Central memory CD8-positive, alpha-beta T cell (primary cell): ENCODE results near the gene PDLIM5.
"Not testable (repeated sequence)": the region's sequence is repeated elsewhere in the genome, so short reads cannot be mapped to it uniquely, and the experiment has no call there.

Experiments
- ATAC-seq: fragments of 150-1000 bp; cut with Tn5 transposase; replicated peaks from 2 replicates; pipeline ENCODE4 v1.10.0; 2022; ENCODE audit warnings: mild to moderate bottlenecking, moderate FRiP score, moderate number of reproducible peaks; ENCODE audit not compliant: poor library complexity, severe bottlenecking; ENCODE audit errors: extremely low read depth
- DNase-seq, 2 donors: peaks; one replicate each; pipeline ENCODE4 v3.0.0; 2021; ENCODE audit warnings: low spot score in 2 of 2
- H3K27ac Mint-ChIP-seq: one replicate; pipeline ENCODE4 v1.8.0; 2022; ENCODE audit warnings: low read depth, mild to moderate bottlenecking, moderate library complexity, mixed read lengths
- H3K27me3 Mint-ChIP-seq: one replicate; pipeline ENCODE4 v1.8.0; 2022; ENCODE audit warnings: mixed read lengths
- H3K36me3 Mint-ChIP-seq: one replicate; pipeline ENCODE4 v1.8.0; 2022; ENCODE audit warnings: mild to moderate bottlenecking, moderate library complexity, mixed read lengths; ENCODE audit not compliant: insufficient read depth
- H3K4me1 Mint-ChIP-seq: one replicate; pipeline ENCODE4 v1.8.0; 2022; ENCODE audit warnings: mixed read lengths
- H3K4me3 Mint-ChIP-seq: one replicate; pipeline ENCODE4 v1.8.0; 2022; ENCODE audit warnings: mild to moderate bottlenecking, moderate library complexity, mixed read lengths
- H3K9me3 Mint-ChIP-seq: one replicate; pipeline ENCODE4 v1.8.0; 2022; ENCODE audit warnings: mixed read lengths

PDLIM5 gene

DNA sequence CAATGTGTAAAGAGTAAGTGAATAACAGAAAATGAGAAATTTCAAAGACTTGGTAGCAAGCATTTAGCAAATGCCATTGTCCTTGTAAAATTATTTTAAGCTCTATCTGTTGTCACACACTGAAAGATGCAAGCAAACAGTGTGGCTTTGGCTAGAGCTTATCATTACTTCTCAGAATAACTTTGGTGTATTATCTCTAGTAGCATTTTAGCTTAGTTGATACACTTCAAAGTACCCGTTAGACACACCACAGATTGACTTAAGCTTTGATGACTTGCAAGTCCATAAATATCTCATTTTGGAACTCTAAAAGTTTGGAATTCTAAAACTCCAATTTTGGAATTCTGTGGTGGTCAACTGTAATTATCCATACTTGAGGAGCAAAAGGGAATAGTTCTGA lies 98.6 kb downstream of the PDLIM5 start:
- Mint-ChIP-seq H3K9me3 (no peaks in the 10 kb centered on the region), H3K36me3 (no peaks in the 10 kb centered on the region), H3K27me3 (no peaks in the 10 kb centered on the region), H3K4me3 (no peak overlapping the region), H3K27ac (no peak overlapping the region), H3K4me1 (no peaks in the 10 kb centered on the region)
- ATAC-seq (no peak), DNase-seq (no peak)

DNA sequence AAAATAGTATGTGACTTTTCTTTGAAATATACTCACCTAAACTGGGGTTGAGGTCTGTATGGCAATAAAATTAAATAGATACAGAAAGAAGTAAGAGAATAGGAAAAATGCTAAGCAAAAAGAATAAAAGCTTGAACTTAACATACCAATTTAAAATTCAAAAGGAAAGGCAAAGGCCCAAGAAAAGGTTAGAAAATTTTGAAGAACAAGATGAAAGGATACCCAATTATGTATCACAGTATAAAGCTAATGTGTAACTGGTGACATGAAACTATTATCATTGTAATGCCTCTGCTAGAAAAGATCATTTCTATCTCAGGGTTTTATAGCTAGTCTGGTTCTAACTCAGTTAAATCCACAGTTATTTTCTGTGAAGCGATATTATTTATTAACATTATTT lies 99.1 kb downstream of the PDLIM5 start:
- ATAC-seq (no peak), DNase-seq (no peak)
- no peaks in the 10 kb centered on the region for H3K4me1 Mint-ChIP-seq
- H3K27me3 Mint-ChIP-seq: no peaks in the 10 kb centered on the region
- H3K9me3 Mint-ChIP-seq: no peaks in the 10 kb centered on the region
- H3K36me3 Mint-ChIP-seq: no peaks in the 10 kb centered on the region
- no peak overlapping the region for H3K27ac Mint-ChIP-seq
- no peak overlapping the region for H3K4me3 Mint-ChIP-seq

DNA sequence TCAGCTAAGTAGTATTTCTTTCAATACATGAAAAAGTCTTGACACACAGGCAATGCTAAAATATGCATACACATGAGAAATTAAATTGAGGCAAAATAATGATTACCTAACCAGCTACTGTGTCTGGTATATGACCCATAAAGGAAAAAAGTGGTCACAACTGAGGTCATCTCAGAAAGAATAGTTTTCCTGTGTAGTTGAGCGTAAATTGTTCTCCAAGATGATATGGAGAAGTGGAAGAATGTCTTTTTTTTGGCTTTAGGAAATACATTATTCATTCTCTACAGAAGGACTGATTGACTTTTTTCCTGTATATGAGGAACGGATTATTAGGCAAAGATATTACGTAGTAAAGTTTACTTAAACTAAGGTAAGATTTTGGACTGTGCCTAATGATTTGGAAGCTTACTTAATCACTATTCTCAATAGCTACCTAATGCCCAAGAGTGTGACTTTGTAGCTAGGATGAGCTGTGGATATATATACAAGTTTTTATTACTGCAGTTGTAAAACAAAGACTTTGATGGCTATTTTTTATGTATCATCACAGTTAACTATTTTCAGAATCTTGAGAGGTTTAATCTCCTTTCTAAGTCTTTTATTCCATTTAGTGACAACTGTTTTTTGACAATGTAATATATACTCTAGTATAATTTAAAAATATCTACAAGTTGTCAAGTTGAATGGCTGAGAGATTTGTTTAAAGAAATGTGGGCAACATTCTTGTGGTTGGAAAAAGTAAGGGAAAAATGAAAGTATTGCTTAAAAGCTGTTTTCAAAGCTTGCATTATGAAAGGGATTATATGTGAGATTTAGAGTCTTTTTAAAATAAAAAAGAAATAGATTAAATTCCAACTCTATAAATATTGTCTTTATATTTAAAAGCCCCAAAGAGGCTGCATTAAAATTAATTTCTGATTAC lies 100.2 kb downstream of the PDLIM5 start:
- Mint-ChIP-seq H3K27me3 (no peaks in the 10 kb centered on the region), H3K9me3 (no peaks in the 10 kb centered on the region), H3K36me3 (no peaks in the 10 kb centered on the region), H3K4me1 (no peaks in the 10 kb centered on the region), H3K27ac (no peak overlapping the region), H3K4me3 (no peak overlapping the region)
- ATAC-seq: no peak
- no peak for DNase-seq

DNA sequence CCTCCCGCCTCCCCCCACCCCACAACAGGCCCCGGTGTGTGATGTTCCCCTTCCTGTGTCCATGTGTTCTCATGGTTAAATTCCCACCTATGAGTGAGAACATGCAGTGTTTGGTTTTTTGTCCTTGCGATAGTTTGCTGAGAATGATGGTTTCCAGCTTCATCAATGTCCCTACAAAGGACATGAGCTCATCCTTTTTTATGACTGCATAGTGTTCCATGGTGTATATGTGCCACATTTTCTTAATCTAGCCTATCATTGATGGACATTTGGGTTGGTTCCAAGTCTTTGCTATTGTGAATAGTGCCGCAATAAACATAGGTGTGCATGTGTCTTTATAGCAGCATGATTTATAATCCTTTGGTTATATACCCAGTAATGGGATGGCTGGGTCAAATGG lies 104.3 kb downstream of the PDLIM5 start:
- not testable (repeated sequence) for H3K27me3 Mint-ChIP-seq, H3K4me3 Mint-ChIP-seq, H3K4me1 Mint-ChIP-seq

DNA sequence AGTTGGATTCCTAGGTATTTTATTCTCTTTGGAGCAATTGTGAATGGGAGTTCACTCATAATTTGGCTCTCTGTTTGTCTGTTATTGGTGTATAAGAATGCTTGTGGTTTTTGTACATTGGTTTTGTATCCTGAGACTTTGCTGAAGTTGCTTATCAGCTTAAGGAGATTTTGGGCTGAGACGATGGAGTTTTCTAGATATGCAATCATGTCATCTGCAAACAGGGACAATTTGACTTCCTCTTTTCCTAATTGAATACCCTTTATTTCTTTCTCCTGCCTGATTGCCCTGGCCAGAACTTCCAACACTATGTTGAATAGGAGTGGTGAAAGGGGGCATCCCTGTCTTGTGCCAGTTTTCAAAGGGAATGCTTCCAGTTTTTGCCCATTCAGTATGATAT lies 105.9 kb downstream of the PDLIM5 start:
- H3K4me1 Mint-ChIP-seq, H3K27me3 Mint-ChIP-seq, H3K36me3 Mint-ChIP-seq, DNase-seq, H3K4me3 Mint-ChIP-seq, H3K9me3 Mint-ChIP-seq, ATAC-seq, H3K27ac Mint-ChIP-seq: not testable (repeated sequence)

More for the DNA sequence above, 104.3 kb downstream of the PDLIM5 start:
- not testable (repeated sequence) for H3K27ac Mint-ChIP-seq, DNase-seq, ATAC-seq, H3K36me3 Mint-ChIP-seq, H3K9me3 Mint-ChIP-seq

DNA sequence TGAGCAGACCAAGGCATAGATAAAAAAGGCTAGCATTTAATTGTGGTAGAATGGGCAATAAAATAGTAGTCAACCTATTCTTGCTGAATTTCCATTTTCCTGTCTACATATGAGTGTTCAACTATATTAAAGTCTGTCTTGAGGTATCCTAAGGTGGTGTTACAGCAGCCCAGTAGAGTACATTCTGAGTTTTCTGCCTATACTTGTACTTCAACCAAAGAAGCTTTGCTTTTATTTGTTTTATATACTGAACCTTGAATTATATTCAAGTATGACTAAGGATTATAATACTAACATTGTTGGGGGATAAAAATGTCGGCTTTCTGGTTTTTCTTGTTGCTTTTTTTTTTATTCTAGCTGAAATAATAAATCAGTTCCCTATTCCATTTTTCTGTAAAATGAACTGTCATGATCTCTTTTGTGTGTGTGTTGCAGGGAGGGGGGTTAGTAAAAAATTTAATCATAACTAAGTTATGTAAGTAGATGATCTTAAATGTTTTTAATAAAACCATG lies 106.7 kb downstream of the PDLIM5 start:
- Mint-ChIP-seq H3K9me3 (no peaks in the 10 kb centered on the region), H3K27ac (no peak overlapping the region), H3K27me3 (no peaks in the 10 kb centered on the region), H3K36me3 (peaks cover 2% of the 10 kb centered on the region), H3K4me1 (no peaks in the 10 kb centered on the region), H3K4me3 (no peak overlapping the region)
- no peak for ATAC-seq
- DNase-seq: no peak

DNA sequence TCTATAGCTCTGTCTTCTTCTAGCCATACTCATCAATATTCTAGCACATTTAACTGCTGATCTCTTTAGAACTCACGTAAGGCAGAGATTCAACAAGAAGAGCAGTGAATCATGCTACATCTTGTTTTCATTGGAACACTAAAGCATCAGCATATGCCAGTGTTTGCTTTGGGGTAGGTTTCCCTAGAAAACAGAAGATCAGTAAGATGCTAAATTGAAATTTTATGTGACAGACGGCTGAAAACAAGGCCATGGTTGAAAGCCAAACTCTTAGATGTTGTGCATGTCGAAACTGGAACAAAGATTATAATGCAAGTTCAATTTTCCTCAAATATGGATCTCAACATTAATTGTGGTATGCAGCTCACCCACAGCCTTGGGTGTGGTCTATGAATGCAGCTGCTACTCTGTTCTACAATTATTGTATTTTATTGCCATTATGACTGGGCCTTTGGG lies 107.6 kb downstream of the PDLIM5 start:
- H3K4me3 Mint-ChIP-seq: no peak overlapping the region
- no peaks in the 10 kb centered on the region for H3K4me1 Mint-ChIP-seq
- no peak for DNase-seq
- H3K36me3 Mint-ChIP-seq: peaks cover 2% of the 10 kb centered on the region
- no peaks in the 10 kb centered on the region for H3K27me3 Mint-ChIP-seq
- H3K9me3 Mint-ChIP-seq: no peaks in the 10 kb centered on the region
- no peak for ATAC-seq
- no peak overlapping the region for H3K27ac Mint-ChIP-seq

DNA sequence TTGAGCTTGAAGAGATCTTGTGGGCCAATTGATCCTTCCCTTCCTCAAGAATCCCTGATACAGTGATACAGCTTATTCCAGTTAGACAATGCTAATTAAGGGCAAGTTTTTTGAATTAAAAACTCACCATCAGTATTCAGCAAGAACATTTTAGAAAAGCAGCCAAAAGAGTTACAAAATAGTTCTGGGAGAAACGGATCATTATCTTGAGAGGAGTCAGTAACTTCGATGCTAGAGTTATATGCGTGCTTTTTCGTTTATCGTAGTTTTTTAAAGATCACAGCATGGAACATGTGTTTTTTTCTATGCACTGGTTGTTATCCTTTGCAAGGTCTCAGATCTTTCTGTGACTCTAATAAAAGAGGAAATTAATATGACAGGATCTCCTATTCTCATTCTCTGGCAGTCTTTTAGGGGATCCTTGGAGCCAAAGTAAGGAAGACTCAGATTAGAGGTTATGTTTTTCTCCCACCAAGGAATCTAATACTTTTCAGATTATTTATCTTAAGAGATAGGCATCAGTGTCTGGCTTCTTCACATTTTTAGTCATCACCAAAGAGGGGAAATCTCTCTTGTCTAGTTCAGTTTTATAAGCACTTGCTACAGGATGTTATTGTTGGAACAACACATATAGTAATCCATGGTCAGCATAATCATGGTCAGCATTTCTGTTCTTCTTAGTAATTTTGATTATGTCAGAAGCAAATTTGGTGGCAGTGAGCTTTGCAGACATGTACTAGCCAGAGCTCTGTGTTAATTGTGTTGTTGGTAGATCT lies 109.7 kb downstream of the PDLIM5 start:
- DNase-seq: no peak
- Mint-ChIP-seq H3K4me3 (no peak overlapping the region), H3K27ac (no peak overlapping the region), H3K9me3 (no peaks in the 10 kb centered on the region), H3K36me3 (peaks cover 2% of the 10 kb centered on the region), H3K4me1 (no peaks in the 10 kb centered on the region), H3K27me3 (no peaks in the 10 kb centered on the region)
- no peak for ATAC-seq

DNA sequence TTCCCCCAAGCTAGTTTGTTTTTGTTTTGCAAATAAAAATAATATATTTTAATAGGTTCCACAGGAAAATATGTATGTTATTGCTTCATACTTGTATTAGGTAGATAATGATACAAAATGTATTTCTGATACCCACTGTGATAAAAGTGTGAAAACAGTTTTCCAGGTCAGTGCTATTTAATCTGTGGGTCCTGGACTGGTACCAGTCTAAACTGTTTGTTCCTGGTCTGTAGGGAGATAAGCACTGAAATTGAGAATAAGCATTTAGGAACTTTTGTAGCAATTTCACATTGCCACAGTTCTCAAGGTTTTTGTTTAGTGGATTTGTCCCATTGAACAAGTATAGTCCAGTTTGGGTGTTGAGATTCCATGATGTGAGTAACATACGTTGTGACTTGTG lies 110.5 kb downstream of the PDLIM5 start:
- H3K27ac Mint-ChIP-seq: no peak overlapping the region
- no peaks in the 10 kb centered on the region for H3K27me3 Mint-ChIP-seq
- no peaks in the 10 kb centered on the region for H3K4me1 Mint-ChIP-seq
- H3K36me3 Mint-ChIP-seq: peaks cover 2% of the 10 kb centered on the region
- H3K9me3 Mint-ChIP-seq: no peaks in the 10 kb centered on the region
- DNase-seq (no peak), ATAC-seq (no peak)
- no peak overlapping the region for H3K4me3 Mint-ChIP-seq

DNA sequence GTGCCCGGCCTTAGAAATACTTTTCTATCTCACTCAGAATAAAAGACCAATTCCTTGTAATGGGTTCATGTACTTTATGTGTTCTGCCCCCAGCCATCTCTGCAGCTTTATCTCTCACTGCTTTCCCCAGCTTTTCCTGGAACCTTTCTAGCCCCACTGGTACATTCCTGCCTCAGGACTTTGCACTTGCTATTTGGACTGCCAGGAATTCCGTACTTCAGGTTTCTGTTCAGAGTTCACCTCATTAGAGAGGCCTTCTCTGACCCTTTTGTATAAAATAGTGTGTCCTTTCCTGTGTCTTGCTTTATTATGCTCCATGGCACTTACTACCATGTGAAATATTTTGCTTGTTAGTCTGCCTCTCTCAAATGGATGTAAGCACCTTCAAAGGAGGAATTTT lies 112.5 kb downstream of the PDLIM5 start:
- Mint-ChIP-seq H3K4me1 (peaks cover 5% of the 10 kb centered on the region), H3K4me3 (no peak overlapping the region), H3K27ac (no peak overlapping the region), H3K36me3 (peaks cover 2% of the 10 kb centered on the region), H3K27me3 (no peaks in the 10 kb centered on the region), H3K9me3 (no peaks in the 10 kb centered on the region)
- no peak for DNase-seq
- no peak for ATAC-seq

DNA sequence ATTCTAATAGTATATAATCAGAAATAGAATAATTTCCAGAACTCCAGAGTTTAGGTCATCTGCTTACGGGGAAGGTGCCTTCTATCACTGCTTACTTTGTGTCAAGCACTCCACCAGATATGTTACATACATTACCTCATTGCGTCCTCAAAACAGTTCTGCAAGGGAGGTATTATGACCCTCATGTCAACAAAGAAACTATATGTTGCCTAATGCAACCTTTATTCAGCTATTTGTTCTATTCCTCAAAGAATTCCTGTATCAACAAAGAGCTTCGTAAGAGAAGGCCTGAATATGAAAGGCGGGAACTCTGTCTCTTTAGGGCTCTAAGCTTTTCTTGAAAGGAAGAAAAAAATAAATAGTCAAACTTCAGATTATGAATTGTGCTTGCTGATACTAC lies 114.7 kb downstream of the PDLIM5 start:
- Mint-ChIP-seq H3K36me3 (peaks cover 2% of the 10 kb centered on the region), H3K4me3 (no peak overlapping the region), H3K4me1 (peaks cover 5% of the 10 kb centered on the region), H3K9me3 (no peaks in the 10 kb centered on the region), H3K27me3 (no peaks in the 10 kb centered on the region), H3K27ac (no peak overlapping the region)
- no peak for DNase-seq
- ATAC-seq: no peak

DNA sequence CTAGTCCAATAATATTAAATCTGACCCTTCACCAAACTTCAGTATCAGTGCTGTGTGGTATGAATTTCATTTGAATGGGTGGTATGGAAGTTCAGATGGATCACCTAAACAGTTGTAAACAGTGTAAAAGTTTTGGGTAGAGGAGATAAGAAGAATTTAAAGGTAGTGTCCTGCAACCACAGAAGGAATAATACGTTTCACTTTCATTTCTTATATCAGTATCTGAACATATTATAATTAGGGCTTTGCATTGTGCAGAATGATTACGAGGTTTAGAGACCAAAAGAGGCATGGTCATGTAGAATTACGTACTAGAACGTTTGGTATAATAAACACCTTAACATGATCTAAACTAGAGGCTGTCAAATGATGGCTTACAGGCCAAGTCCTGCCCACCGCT lies 116.1 kb downstream of the PDLIM5 start:
- Mint-ChIP-seq H3K9me3 (no peaks in the 10 kb centered on the region), H3K36me3 (peaks cover 1% of the 10 kb centered on the region), H3K27ac (no peak overlapping the region), H3K4me3 (peak overlapping the region; percentile 33), H3K27me3 (no peaks in the 10 kb centered on the region), H3K4me1 (peaks cover 5% of the 10 kb centered on the region)
- DNase-seq: no peak
- no peak for ATAC-seq

DNA sequence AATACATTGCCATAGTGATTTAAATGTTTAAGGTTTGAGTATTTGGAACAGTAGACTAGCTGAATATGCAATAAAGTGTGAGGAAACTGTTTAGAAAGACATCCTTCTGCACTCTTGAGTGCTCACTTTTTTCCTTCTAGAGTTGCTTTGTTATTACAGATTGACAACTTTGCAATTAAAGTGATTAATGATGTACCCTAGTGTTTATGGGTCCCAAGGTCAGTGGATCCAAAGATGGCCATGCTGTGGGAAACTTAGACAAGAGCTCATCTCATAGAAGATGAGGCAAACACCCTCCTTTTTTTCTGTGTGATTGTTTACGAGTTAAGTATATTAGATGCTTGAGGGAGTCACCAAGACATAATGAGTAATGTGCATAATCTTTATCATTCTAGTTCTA lies 118.8 kb downstream of the PDLIM5 start:
- ATAC-seq (no peak), DNase-seq (no peak)
- Mint-ChIP-seq H3K27ac (no peak overlapping the region), H3K27me3 (no peaks in the 10 kb centered on the region), H3K36me3 (peaks cover 6% of the 10 kb centered on the region), H3K4me1 (peaks cover 5% of the 10 kb centered on the region), H3K9me3 (no peaks in the 10 kb centered on the region), H3K4me3 (no peak overlapping the region)
